Eye (tissue), 1 donor: ENCODE results near the gene COL8A1.
A peak's percentile ranks its signal among the peaks of the same experiment; 100 is the strongest.

Experiments
- DNase-seq: peaks from one replicate; pipeline ENCODE4 v3.0.0-alpha.2; 2015

The COL8A1 gene

DNA sequence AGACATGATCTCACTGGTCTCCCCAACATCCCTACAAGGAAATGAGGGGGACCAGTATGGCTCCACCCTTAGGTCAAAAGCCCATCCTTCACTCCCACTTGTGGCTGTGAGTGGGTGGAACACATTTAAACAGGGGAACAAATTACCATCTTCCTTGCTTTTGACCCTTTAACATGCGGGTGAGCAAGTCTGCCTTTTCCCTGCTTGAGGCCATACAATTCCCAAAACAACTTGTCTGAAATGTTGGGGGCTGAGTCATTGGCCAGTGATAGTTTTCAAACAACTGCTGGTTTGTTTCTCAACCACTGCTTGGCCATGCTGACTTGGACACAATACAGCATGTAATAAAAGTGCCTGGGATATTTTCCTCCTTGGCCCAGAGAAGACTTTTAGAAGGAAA lies 39.6 kb downstream of the COL8A1 start:
- no peak for DNase-seq

- no peak for DNase-seq
Observed at GRCh38 chr3:99678896-99679295, 40.5 kb downstream of the COL8A1 start.

DNA sequence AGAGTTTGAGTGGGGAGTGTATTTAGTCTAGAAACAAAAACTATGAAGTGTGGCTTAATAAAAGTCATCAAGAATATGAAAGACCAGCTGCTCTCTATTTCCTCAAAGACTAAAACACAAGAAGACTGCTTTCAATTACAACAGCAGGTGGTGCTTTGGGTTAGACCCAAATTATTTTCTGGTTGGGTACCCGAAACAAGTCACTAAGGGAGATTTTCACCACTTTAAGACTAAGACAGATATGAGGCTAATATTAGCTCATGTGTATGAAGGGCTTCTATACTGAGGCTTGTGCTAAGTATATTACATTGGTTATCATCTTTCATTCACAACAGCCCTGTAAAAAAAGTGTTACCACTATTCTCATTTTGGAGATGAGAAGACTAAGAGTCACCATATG lies 43.1 kb downstream of the COL8A1 start:
- no peak for DNase-seq

- no peak for DNase-seq
Observed at GRCh38 chr3:99681976-99682375, 43.6 kb downstream of the COL8A1 start.

GRCh38 chr3:99683465-99683864 lies 45.1 kb downstream of the COL8A1 start:
- no peak for DNase-seq

- DNase-seq = no peak
Observed at GRCh38 chr3:99683876-99684275, 45.5 kb downstream of the COL8A1 start.

- DNase-seq = no peak
Observed at GRCh38 chr3:99684644-99685043, 46.2 kb downstream of the COL8A1 start.

- no peak for DNase-seq
Observed at GRCh38 chr3:99686469-99686868, 48.1 kb downstream of the COL8A1 start.

DNA sequence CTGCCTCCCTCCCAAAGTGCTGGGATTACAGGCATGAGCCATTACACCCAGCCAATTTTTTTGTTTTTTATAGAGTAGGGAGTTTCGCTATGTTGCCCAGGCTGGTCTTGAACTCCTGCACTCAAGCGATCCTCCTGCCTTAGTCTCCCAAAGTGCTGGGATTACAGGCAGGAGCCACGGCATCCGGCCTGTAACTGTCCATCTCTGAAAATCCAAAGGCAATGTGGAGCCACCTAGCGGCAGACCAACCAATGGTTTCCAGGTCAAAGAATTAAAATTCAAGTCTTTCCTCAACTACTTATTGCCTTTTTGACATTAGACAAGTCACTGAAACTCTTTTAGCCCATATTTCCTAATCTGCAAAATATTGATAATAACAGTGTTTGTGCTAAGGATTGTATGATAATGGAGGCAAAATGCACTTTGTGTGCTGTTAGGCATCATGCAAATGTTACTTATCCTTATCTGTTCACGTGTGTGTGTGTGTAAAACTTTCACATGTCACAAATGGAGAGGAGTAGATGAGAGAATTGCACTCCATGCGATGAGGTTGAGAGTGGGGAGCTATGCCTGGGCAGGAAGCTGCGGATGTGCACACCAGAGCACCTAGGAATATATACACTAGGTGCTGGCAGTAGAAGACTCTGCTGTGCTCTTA lies 48.7 kb downstream of the COL8A1 start:
- peak; percentile 68 for DNase-seq

GRCh38 chr3:99690761-99691369 lies 52.5 kb downstream of the COL8A1 start:
- DNase-seq = no peak

DNA sequence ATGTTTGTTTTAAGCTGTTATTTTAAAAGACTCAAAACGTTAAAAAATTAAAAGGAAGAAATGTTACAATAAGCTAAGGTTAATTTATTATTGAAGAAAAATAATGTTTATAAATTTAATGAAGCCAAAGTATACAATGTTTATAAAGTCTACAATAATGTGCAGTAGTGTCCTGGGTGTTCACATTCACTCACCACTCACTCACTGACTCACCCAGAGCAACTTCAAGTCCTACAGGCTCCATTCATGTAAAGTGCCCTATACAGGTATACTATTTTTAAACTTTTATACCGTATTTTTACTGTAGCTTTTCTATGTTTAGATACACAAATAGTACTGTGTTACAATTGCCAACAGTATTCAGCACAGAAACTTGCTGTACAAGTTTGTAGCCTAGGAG lies 55.2 kb downstream of the COL8A1 start:
- no peak for DNase-seq

- DNase-seq = no peak
Observed at GRCh38 chr3:99696497-99696896, 58.1 kb downstream of the COL8A1 start.

DNA sequence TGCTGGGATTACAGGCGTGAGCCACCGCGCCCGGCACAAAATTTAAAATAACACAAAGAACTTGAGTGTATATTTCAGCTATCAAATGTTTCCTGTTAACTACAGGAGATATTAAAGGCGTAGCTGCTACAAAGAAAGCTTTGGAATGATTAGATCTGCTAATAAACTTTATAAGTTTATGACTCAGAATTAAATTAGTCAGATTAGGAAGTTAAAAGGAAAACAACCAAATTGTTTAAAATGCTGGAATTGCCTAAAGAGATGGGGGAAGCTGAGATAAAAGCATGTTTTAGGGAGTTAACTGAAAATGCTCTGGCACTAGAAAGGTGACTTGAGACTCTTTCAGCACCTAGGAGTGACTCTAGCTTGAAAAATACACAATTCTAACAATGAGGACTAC lies 58.9 kb downstream of the COL8A1 start:
- DNase-seq = no peak

GRCh38 chr3:99698932-99699331 lies 60.5 kb downstream of the COL8A1 start:
- DNase-seq = no peak

GRCh38 chr3:99699841-99700240 lies 61.4 kb downstream of the COL8A1 start:
- no peak for DNase-seq

DNA sequence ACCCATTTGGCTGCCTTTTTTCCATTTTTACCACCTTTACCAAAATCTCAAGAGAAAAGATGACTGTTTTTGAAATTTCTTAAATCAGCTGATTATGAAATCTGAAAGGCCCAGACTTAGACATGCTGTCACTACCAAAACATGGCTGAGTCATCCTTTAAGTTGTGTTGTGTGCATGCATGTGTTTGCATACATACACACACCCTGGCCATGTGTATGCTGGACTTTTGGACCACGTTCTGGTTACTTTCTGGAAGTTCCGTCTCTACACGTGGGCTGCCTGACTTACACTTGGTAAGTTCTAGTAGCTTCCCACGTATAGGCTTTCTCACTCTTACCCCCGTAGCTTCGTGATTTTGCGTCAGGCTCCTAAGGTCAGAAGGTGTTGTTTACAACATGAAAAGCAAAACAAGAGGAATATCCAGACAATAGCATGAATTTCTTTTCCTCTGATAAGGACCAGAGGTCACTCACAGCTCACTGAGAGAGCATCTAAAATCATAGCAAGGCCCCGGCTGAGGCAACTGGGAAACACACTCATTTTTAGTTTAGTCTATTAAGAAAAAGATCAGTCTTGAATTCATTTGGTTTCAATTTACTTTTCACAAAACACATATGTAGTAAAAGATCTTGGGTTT lies 62.4 kb downstream of the COL8A1 start:
- no peak for DNase-seq

DNA sequence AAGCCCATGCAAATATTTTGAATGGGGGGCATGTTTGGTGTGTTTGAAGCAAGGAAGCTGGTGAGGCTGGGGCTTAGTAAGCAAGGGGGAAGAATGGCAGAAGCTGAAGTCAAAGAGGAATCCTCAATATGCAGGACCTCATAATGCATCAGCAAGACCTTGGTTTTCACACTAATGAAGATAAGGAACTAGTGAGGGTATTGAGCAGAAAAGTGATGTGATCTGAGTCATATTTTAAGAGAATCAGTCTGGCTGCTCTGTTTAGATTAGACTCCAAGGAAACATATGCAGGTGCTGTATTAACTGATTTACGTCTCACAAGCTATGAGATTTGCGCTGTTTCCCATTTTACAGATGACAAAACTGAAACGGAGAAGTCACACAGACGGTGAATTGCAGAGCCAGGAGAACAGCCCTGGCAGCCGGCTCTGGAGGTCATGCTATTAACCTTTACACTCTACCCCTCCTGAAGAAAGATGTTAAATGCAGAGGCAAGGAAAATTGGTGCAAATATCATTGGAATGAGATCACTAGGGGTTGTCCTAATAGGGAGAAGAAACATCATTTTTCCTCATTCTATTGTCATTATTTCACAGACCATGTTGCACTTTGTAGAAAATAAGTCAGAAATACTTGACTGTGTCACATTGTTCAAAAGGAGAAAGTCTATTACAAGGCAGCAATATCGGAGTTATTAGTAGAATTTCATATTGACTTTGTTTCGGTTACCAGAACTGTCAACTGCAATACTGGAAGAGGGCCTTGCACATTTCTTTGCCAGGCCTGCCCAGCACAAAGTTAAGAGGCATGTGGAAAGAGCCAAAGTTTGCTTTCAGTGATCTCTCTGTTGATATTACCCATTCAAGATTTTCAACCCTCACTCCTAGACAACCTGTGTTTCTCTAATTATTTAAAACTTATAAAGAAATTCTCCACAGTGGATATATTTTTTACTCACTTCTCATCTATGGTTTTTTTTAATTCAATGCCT lies 64.9 kb downstream of the COL8A1 start:
- DNase-seq = no peak

DNA sequence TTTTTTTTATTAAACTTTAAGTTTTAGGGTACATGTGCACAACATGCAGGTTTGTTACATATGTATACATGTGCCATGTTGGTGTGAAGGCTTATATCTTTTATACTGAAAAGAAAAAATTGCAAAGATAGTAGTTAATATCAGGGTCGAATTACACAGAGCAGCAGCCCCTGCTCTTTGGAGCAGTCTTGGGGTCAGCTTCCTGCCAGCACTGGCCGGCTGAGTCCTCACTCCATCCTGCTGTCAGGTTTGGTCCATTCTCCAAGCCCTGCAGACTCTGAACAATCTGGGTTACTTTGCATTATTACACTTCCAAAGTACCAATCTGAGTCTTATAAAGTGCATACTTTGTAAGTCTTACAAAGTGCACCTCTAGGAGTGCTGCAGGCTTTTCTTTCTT lies 66.0 kb downstream of the COL8A1 start:
- DNase-seq = no peak

GRCh38 chr3:99706410-99706809 lies 68.0 kb downstream of the COL8A1 start:
- no peak for DNase-seq

- DNase-seq = no peak
Observed at GRCh38 chr3:99708207-99708745, 69.9 kb downstream of the COL8A1 start.

GRCh38 chr3:99709686-99710085 lies 71.3 kb downstream of the COL8A1 start:
- DNase-seq = no peak

GRCh38 chr3:99710094-99710493 lies 71.7 kb downstream of the COL8A1 start:
- DNase-seq = no peak

- DNase-seq = no peak
Observed at GRCh38 chr3:99711351-99711750, 73.0 kb downstream of the COL8A1 start.
